Fibroblast of lung (primary cell): Measurements from ENCODE around the gene COX7A2L. TPM values are rescaled to one million over a fixed set of nuclear protein-coding genes. Genes with fewer than 3 reads are reported as not detected.

Source experiments
- DNase-seq, 2 donors: peaks; one replicate each; pipeline versions ENCODE4 v3.0.0 to v3.0.0-alpha.2; 2010; ENCODE audit warnings: low read depth in 2 of 2
- H2AFZ ChIP-seq: 2 replicates; pipeline ENCODE4 v1.5.1; 2012; ENCODE audit warnings: low read length, control low read depth, inconsistent platforms
- H3K27ac ChIP-seq: 2 replicates; pipeline ENCODE4 v1.5.1; 2011; ENCODE audit warnings: low read length, control low read depth; ENCODE audit not compliant: insufficient read depth
- H3K27me3 ChIP-seq: 2 replicates; pipeline ENCODE4 v1.5.1; 2011; ENCODE audit warnings: mild to moderate bottlenecking, low read length; ENCODE audit not compliant: control insufficient read depth, insufficient read depth
- H3K36me3 ChIP-seq: 2 replicates; pipeline ENCODE4 v1.5.1; 2011; ENCODE audit warnings: low read length; ENCODE audit not compliant: control insufficient read depth, insufficient read depth
- H3K4me1 ChIP-seq: 2 replicates; pipeline ENCODE4 v1.5.1; 2011; ENCODE audit warnings: low read length; ENCODE audit not compliant: control insufficient read depth, insufficient read depth; ENCODE audit errors: extremely low read depth
- H3K4me2 ChIP-seq: 2 replicates; pipeline ENCODE4 v1.5.1; 2011; ENCODE audit warnings: low read length, control low read depth; ENCODE audit not compliant: insufficient read depth; ENCODE audit errors: extremely low read depth
- H3K4me3 ChIP-seq, 4 experiments: fragments of 200-600 bp in 1 of 4; sonication (generic) in 1 of 4; replicated peaks in 1 of 4; 2 replicates each; pipeline ENCODE4 v1.5.1; 2011 to 2016; ENCODE audit warnings: low read length in 4 of 4, low read depth in 3 of 4, mild to moderate bottlenecking in 3 of 4, control low read depth in 2 of 4, inconsistent platforms in 1 of 4, mixed read lengths in 1 of 4; ENCODE audit not compliant: insufficient read depth in 1 of 4; ENCODE audit errors: control extremely low read depth in 1 of 4
- H3K79me2 ChIP-seq: 2 replicates; pipeline ENCODE4 v1.5.1; 2012; ENCODE audit warnings: mild to moderate bottlenecking, low read length, inconsistent platforms; ENCODE audit not compliant: control insufficient read depth, insufficient read depth
- H3K9ac ChIP-seq: 2 replicates; pipeline ENCODE4 v1.5.1; 2011; ENCODE audit warnings: mild to moderate bottlenecking, low read length, control low read depth; ENCODE audit not compliant: insufficient read depth
- H3K9me3 ChIP-seq: 2 replicates; pipeline ENCODE4 v1.5.1; 2012; ENCODE audit warnings: low read depth, low read length; ENCODE audit not compliant: control insufficient read depth, insufficient read depth
- H4K20me1 ChIP-seq: 2 replicates; pipeline ENCODE4 v1.5.1; 2011; ENCODE audit warnings: low read length; ENCODE audit not compliant: control insufficient read depth, insufficient read depth; ENCODE audit errors: extremely low read depth
- CTCF ChIP-seq, 2 donors: IDR thresholded peaks in 1 of 2; conservative IDR thresholded peaks in 1 of 2; 1 replicate in 1 of 2; 2 replicates in 1 of 2; pipeline ENCODE4 v1.5.1; 2011 to 2012; ENCODE audit warnings: low read length in 2 of 2, control low read depth in 1 of 2, inconsistent platforms in 1 of 2, low read depth in 1 of 2, mild to moderate bottlenecking in 1 of 2
- EZH2 ChIP-seq: IDR thresholded peaks from 2 replicates; pipeline ENCODE4 v1.5.1; 2012; ENCODE audit warnings: low read length, control low read depth, mild to moderate bottlenecking; ENCODE audit errors: missing control alignments
- polyA plus RNA-seq, 2 donors: library from polyadenylated mRNA; depleted of rRNA in 1 of 2; stranded (reverse) in 1 of 2; unstranded in 1 of 2; fragments of >200 nt; gene quantifications; 2 replicates each; pipeline ENCODE4 v1.2.1, GENCODE V29; 2011 to 2012; ENCODE audit warnings: missing spikeins in 1 of 2
- total RNA-seq: library from RNA; depleted of rRNA; stranded (reverse); fragments of >200 nt; gene quantifications from 2 replicates; pipeline ENCODE4 v1.2.1, GENCODE V29; 2014

COX7A2L gene
- total and polyA plus RNA-seq, 2 donors (not counting 1 experiment from before 2014, with no cell fraction given), result 180 to 239 TPM

GRCh38 chr2:42327125-42327524, 33.9 kb downstream of the COX7A2L start:
- H3K4me2 ChIP-seq, result no peak overlapping the region
- TF ChIP-seq CTCF (conservative IDR thresholded peaks at IDR 0.05 in 1 of 2, IDR thresholded peaks at IDR 0.05 in 1 of 2; ENCODE audit: low read depth in 1 of 2, low read length in 2 of 2) (no peak), EZH2 (no peak)
- H3K9me3 ChIP-seq, result no peaks in the 10 kb centered on the region
- no peak overlapping the region for H3K4me3 ChIP-seq
- peaks cover 7% of the 10 kb centered on the region for H3K36me3 ChIP-seq
- H3K79me2 ChIP-seq, result no peaks in the 10 kb centered on the region
- H4K20me1 ChIP-seq, result no peaks in the 10 kb centered on the region
- H3K27me3 ChIP-seq, result no peaks in the 10 kb centered on the region
- no peaks in the 10 kb centered on the region for H3K4me1 ChIP-seq
- no peak overlapping the region for H2AFZ ChIP-seq
- no peak overlapping the region for H3K27ac ChIP-seq
- DNase-seq, result no peak
- H3K9ac ChIP-seq, result no peak overlapping the region

DNA sequence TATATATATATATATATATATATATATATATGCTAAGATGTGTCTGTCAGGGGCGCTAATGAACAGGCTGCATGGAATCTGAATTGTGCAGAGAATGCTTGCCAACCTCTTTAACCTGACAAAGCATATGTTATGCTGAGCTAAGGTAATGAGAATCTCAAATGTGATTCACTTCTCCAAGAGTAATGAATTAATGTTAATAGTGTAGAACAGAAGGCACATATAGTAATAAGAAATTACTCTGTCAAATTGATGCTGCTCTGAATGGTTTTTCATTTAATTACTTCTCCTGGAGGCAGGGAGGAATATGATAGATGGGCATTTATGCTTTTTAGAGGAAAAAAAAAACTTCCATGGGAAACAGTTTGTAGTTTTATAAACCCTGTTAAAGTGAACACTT, 35.4 kb downstream of the COX7A2L start:
- Histone ChIP-seq H3K36me3 (peaks cover 7% of the 10 kb centered on the region), H3K79me2 (no peaks in the 10 kb centered on the region), H2AFZ (no peak overlapping the region), H4K20me1 (no peaks in the 10 kb centered on the region), H3K9ac (no peak overlapping the region), H3K4me1 (no peaks in the 10 kb centered on the region), H3K4me3 (no peak overlapping the region), H3K9me3 (no peaks in the 10 kb centered on the region), H3K27me3 (no peaks in the 10 kb centered on the region), H3K4me2 (no peak overlapping the region), H3K27ac (no peak overlapping the region)
- no peak for DNase-seq
- TF ChIP-seq EZH2 (no peak), CTCF (conservative IDR thresholded peaks at IDR 0.05 in 1 of 2, IDR thresholded peaks at IDR 0.05 in 1 of 2; ENCODE audit: low read depth in 1 of 2, low read length in 2 of 2) (no peak)

DNA sequence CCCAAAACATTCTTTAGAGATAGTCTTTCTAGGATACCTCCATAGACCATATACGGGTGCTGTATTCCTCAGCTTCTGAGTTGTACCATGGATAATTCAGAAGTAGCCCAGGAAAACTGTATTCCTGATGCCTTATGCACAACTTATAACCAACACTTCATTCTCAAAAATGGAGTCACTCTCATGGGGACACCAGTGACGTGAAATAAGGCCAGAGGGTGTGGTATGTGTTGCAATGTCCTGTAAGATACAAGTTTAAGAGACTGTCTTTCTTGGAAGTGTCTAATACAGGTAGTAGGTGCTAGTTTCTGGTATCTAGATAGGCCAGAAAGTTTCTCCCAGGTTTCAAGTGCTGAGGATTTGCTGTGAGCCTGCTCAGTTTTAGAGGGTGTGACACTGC, 36.1 kb downstream of the COX7A2L start:
- Histone ChIP-seq H3K4me1 (no peaks in the 10 kb centered on the region), H3K9me3 (no peaks in the 10 kb centered on the region), H3K4me2 (no peak overlapping the region), H2AFZ (no peak overlapping the region), H3K27ac (no peak overlapping the region), H3K27me3 (no peaks in the 10 kb centered on the region), H4K20me1 (no peaks in the 10 kb centered on the region), H3K79me2 (no peaks in the 10 kb centered on the region), H3K4me3 (no peak overlapping the region), H3K9ac (no peak overlapping the region), H3K36me3 (peaks cover 5% of the 10 kb centered on the region)
- DNase-seq, result no peak
- TF ChIP-seq EZH2, result no peak
- no peak for TF ChIP-seq CTCF (conservative IDR thresholded peaks at IDR 0.05 in 1 of 2, IDR thresholded peaks at IDR 0.05 in 1 of 2; ENCODE audit: low read depth in 1 of 2, low read length in 2 of 2)
